GM12874 (cell line): ENCODE results near the gene SPANXN5.
"Not testable (repeated sequence)": the region's sequence is repeated elsewhere in the genome, so short reads cannot be mapped to it uniquely, and the experiment has no call there.

Experiments used
- CTCF ChIP-seq: IDR thresholded peaks from 2 replicates; pipeline ENCODE4 v1.5.1; 2011; ENCODE audit warnings: low read depth, mild to moderate bottlenecking, control low read depth, low read length, moderate library complexity; ENCODE audit not compliant: insufficient read depth

The SPANXN5 gene

GRCh38 chrX:52797327-52797726 lies at the start of gene SPANXN5:
SPANXN5 (minus strand) TSS chrX:52797427; CDS start chrX:52797348, 79 bp downstream.
- not testable (repeated sequence) for TF ChIP-seq CTCF

GRCh38 chrX:52839137-52839536 lies 41.9 kb upstream of the SPANXN5 start:
- no peak for TF ChIP-seq CTCF

- TF ChIP-seq CTCF, result no peak
These were observed 33.3 kb upstream of the SPANXN5 start for GRCh38 chrX:52830551-52830950.

- no peak for TF ChIP-seq CTCF
These were observed 27.4 kb upstream of the SPANXN5 start for GRCh38 chrX:52824608-52825007.

GRCh38 chrX:52821079-52821760 lies 24.0 kb upstream of the SPANXN5 start:
- no peak for TF ChIP-seq CTCF

GRCh38 chrX:52819788-52820187 lies 22.6 kb upstream of the SPANXN5 start:
- TF ChIP-seq CTCF, result no peak

GRCh38 chrX:52811065-52811625 lies 13.9 kb upstream of the SPANXN5 start, which contains the start of gene XAGE5:
XAGE5 (plus strand) TSS chrX:52811287; CDS start chrX:52812567, 1,280 bp downstream.
- no peak for TF ChIP-seq CTCF
